Ishikawa (cell line): ENCODE measurements around the gene CARD9.

Experiments used
- RAD21 ChIP-seq: IDR thresholded peaks from 2 replicates; pipeline ENCODE4 v1.6.1; 2012; ENCODE audit warnings: low read depth
- USF1 ChIP-seq: IDR thresholded peaks from 2 replicates; pipeline ENCODE4 v1.6.1; 2012
- TF ChIP-seq, protein P1 (sequence below): IDR thresholded peaks from 2 replicates; pipeline ENCODE4 v1.6.1; 2012

- TF ChIP-seq, protein P1, sequence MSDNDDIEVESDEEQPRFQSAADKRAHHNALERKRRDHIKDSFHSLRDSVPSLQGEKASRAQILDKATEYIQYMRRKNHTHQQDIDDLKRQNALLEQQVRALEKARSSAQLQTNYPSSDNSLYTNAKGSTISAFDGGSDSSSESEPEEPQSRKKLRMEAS, result no peak
- TF ChIP-seq USF1 (no peak), RAD21 (no peak)
Measured at GRCh38 chr9:136380381-136380780, 6.9 kb upstream of the CARD9 start.
